Tibial artery (tissue), 4 donors: ENCODE results near the gene TBX4.

ENCODE experiments used
- DNase-seq, 2 donors: peaks; one replicate each; pipeline ENCODE4 v3.0.0-alpha.2; 2019
- H3K27ac ChIP-seq, 2 donors: fragments of 200-600 bp; sonication (generic) in 1 of 2; 1 replicate in 1 of 2; 2 replicates in 1 of 2; pipeline ENCODE4 v1.5.1; 2018 to 2019; ENCODE audit warnings: mild to moderate bottlenecking in 1 of 2
- H3K27me3 ChIP-seq, 2 donors: fragments of 200-600 bp; sonication (generic) in 1 of 2; one replicate each; pipeline versions ENCODE4 v1.5.1 to v1.6.0; 2016 to 2019
- H3K36me3 ChIP-seq, 3 donors: fragments of 200-600 bp; sonication (generic) in 2 of 3; one replicate each; pipeline ENCODE4 v1.5.1; 2016 to 2019; ENCODE audit warnings: mild to moderate bottlenecking in 2 of 3
- H3K4me1 ChIP-seq, 4 donors: fragments of 200-600 bp; sonication (generic) in 2 of 4; 1 replicate in 3 of 4; 2 replicates in 1 of 4; pipeline ENCODE4 v1.5.1; 2016 to 2019
- H3K4me3 ChIP-seq, 2 donors: fragments of 200-600 bp; sonication (generic) in 1 of 2; 1 replicate in 1 of 2; 2 replicates in 1 of 2; pipeline ENCODE4 v1.5.1; 2018 to 2019; ENCODE audit warnings: mild to moderate bottlenecking in 2 of 2
- H3K9me3 ChIP-seq, 3 donors: fragments of 200-600 bp; sonication (generic) in 1 of 3; one replicate each; pipeline ENCODE4 v1.5.1; 2016 to 2019
- CTCF ChIP-seq, 2 experiments: fragments of 200-600 bp in 1 of 2; fragments of 450-650 bp in 1 of 2; IDR thresholded peaks; one replicate each; pipeline ENCODE4 v1.5.1; 2017 to 2019; ENCODE audit warnings: antibody characterized with exemption in 2 of 2, mild to moderate bottlenecking in 1 of 2, moderate library complexity in 1 of 2
- intact Hi-C: fragments of 100-400 bp; cut with DNase I; formaldehyde crosslinking; loops from one replicate; pipeline ENCODE4 v1.15.0; 2023; ENCODE audit warnings: low total_unique reads

The TBX4 gene

GRCh38 chr17:61476476-61477203, 24.4 kb downstream of the TBX4 start:
- H3K27me3 ChIP-seq, result peaks cover 0 to 19% of the 10 kb centered on the region in 2 donors
- no peaks in the 10 kb centered on the region for H3K36me3 ChIP-seq
- no peak for TF ChIP-seq CTCF (IDR thresholded peaks at IDR 0.05)
- H3K4me1 ChIP-seq, result no peaks in the 10 kb centered on the region
- H3K27ac ChIP-seq, result no peak overlapping the region
- DNase-seq, result peak in 1 of 2 donors; percentile 42
- no peak overlapping the region for H3K4me3 ChIP-seq
- H3K9me3 ChIP-seq, result no peaks in the 10 kb centered on the region
- intact Hi-C loops, result no loop called here

GRCh38 chr17:61477204-61477834, 25.1 kb downstream of the TBX4 start:
- Histone ChIP-seq H3K36me3 (no peaks in the 10 kb centered on the region), H3K4me1 (no peaks in the 10 kb centered on the region), H3K9me3 (no peaks in the 10 kb centered on the region), H3K4me3 (no peak overlapping the region), H3K27ac (no peak overlapping the region), H3K27me3 (peaks cover 0 to 19% of the 10 kb centered on the region in 2 donors)
- peak in 1 of 2 donors; percentile 39 for DNase-seq
- intact Hi-C loops, result no loop called here
- TF ChIP-seq CTCF (IDR thresholded peaks at IDR 0.05), result no peak

GRCh38 chr17:61478026-61478789, 26.0 kb downstream of the TBX4 start:
- no peak overlapping the region for H3K27ac ChIP-seq
- intact Hi-C loops, result no loop called here
- peaks cover 0 to 19% of the 10 kb centered on the region in 2 donors for H3K27me3 ChIP-seq

GRCh38 chr17:61478790-61479492, 26.7 kb downstream of the TBX4 start:
- intact Hi-C loops, result no loop called here
- peaks cover 0 to 19% of the 10 kb centered on the region in 2 donors for H3K27me3 ChIP-seq
- no peak overlapping the region for H3K27ac ChIP-seq
- DNase-seq, result peak in 1 of 2 donors; percentile 48
- H3K36me3 ChIP-seq, result no peaks in the 10 kb centered on the region
- H3K9me3 ChIP-seq, result no peaks in the 10 kb centered on the region
- H3K4me1 ChIP-seq, result no peaks in the 10 kb centered on the region
- H3K4me3 ChIP-seq, result no peak overlapping the region
- no peak for TF ChIP-seq CTCF (IDR thresholded peaks at IDR 0.05)

More at GRCh38 chr17:61478026-61478789, 26.0 kb downstream of the TBX4 start:
- H3K4me3 ChIP-seq, result no peak overlapping the region
- no peaks in the 10 kb centered on the region for H3K9me3 ChIP-seq
- TF ChIP-seq CTCF (IDR thresholded peaks at IDR 0.05), result no peak
- H3K4me1 ChIP-seq, result no peaks in the 10 kb centered on the region
- peak in 1 of 2 donors; percentile 53 for DNase-seq
- no peaks in the 10 kb centered on the region for H3K36me3 ChIP-seq
